ENCODE results near the gene AKAP9. TPM values are rescaled to one million over a fixed set of nuclear protein-coding genes. Genes with fewer than 3 reads are reported as not detected.

AKAP9 gene
- total RNA-seq, 4 donors from 2014 or later = 32.5 to 125 (median 63.5) TPM

GRCh38 chr7:92131093-92131492 lies 190.4 kb downstream of the AKAP9 start:
- TF ChIP-seq POLR2A (IDR thresholded peaks at IDR 0.05) = no peak
- no peak for TF ChIP-seq CTCF (IDR thresholded peaks at IDR 0.05)
- Histone ChIP-seq H3K27ac (no peak overlapping the region), H3K9me3 (no peaks in the 10 kb centered on the region), H3K36me3 (no peaks in the 10 kb centered on the region), H3K4me1 (no peaks in the 10 kb centered on the region), H3K27me3 (no peaks in the 10 kb centered on the region), H3K4me3 (no peak overlapping the region)
- no peak for DNase-seq
- intact Hi-C loops (cut with DNase I; ENCODE audit: low total_unique reads) = no loop called here

- DNase-seq = no peak
- H3K27me3 ChIP-seq = no peaks in the 10 kb centered on the region
- intact Hi-C loops (cut with DNase I; ENCODE audit: low total_unique reads) = no loop called here
- no peaks in the 10 kb centered on the region for H3K4me1 ChIP-seq
- H3K36me3 ChIP-seq = no peaks in the 10 kb centered on the region
- TF ChIP-seq POLR2A (IDR thresholded peaks at IDR 0.05) = no peak
- TF ChIP-seq CTCF (IDR thresholded peaks at IDR 0.05) = no peak
- H3K27ac ChIP-seq = no peak overlapping the region
- H3K4me3 ChIP-seq = no peak overlapping the region
- H3K9me3 ChIP-seq = no peaks in the 10 kb centered on the region
Measured at GRCh38 chr7:92131764-92132330, 191.2 kb downstream of the AKAP9 start.

- Histone ChIP-seq H3K4me3 (peak overlapping the region; percentile 84 to 88), H3K9me3 (no peaks in the 10 kb centered on the region), H3K27me3 (no peaks in the 10 kb centered on the region), H3K4me1 (no peaks in the 10 kb centered on the region), H3K36me3 (no peaks in the 10 kb centered on the region), H3K27ac (peak overlapping the region; percentile 88 to 92)
- DNase-seq = no peak
- TF ChIP-seq POLR2A (IDR thresholded peaks at IDR 0.05) (no peak), CTCF (IDR thresholded peaks at IDR 0.05) (no peak)
- intact Hi-C loops (cut with DNase I; ENCODE audit: low total_unique reads) = no loop called here
Measured at GRCh38 chr7:92133133-92133736, 192.6 kb downstream of the AKAP9 start.

GRCh38 chr7:92133737-92134270 lies 193.1 kb downstream of the AKAP9 start:
- intact Hi-C loops (cut with DNase I; ENCODE audit: low total_unique reads) = no loop called here

More at GRCh38 chr7:92133737-92134270, 193.1 kb downstream of the AKAP9 start:
- Histone ChIP-seq H3K4me1 (no peaks in the 10 kb centered on the region), H3K27ac (peak overlapping the region; percentile 88 to 92), H3K4me3 (peak overlapping the region; percentile 84 to 88), H3K36me3 (no peaks in the 10 kb centered on the region), H3K9me3 (no peaks in the 10 kb centered on the region), H3K27me3 (no peaks in the 10 kb centered on the region)
- peak; percentile 67 to 87 (median 71) for TF ChIP-seq CTCF (IDR thresholded peaks at IDR 0.05)
- no peak for TF ChIP-seq POLR2A (IDR thresholded peaks at IDR 0.05)
- peak; percentile 72 for DNase-seq

Measured in uterus (tissue), 4 donors.